IPS-NIHi7 (cell line): ENCODE data around the gene SLCO2A1.

Source experiments
- DNase-seq: peaks from one replicate; pipeline ENCODE4 v3.0.0; 2012; ENCODE audit warnings: mixed read lengths; ENCODE audit errors: extremely low spot score

Gene SLCO2A1

DNA sequence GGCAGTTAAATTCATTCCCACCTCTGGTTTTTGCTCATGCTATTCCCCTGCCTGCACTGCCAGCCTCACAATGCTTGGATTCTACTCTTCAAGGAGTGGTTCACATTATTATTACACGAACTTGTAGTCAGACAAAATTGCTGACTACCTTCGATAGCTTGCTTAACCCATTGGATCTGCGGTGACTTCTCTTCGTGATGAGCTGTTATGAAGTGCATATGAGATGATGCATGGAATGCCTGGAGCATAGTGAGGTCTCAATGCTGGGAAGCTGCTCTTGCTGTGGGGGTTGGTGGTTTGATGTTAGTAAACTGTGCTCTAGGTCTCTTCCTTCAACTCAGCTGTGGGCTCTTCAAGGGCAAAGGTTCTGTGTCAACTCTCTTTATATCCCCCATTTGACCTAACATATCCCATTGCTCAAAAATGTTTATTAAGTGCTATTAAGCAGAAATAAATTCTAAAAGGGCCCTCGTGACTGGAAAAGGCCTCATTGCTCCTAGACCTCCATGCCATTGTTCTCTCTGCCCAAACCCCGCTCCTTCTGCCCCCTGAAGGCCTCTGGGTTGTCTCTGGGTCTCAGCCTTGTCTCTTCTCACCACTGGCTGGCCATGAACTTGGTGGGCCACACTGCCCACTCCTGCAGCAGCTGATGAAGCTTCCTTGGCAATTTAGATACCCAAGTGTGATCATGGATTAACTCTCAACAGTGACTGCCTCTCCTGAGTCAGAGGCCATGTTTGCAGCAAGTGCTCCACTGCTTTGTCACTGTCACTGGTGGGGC, 4.5 kb upstream of the SLCO2A1 start:
- DNase-seq: no peak

DNA sequence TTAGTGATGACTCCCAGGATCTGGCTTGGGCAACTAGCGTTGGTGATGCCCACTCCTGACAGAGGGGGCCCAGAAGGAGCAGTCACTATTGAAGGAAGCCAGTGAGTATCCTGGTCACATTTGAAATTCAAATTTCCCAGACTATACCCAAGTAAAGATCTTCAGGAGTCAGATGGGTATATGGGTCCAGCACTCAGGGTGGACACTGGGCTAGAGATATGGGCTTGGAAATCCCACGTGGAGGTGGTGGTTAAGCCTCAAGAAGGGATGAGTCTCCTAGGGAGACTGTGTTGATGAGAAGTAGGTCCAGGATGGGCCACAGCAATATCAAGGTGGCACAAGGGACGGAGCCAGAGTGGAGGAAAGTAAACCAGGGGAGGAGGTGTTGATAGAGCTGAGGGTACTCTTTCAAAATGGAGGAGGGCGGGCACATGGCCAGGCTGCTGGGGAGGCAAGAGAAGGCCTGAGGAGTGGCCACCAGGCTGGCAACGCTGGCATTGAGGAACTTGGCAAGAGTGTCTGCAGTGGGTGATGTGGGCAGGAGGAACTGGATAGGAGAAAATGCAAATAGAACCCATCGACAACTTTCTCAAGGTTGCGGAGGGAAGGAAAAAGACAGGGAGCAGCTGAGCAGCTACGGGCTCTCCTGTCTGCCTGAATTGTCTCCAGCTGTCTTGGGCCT, 3.7 kb upstream of the SLCO2A1 start:
- no peak for DNase-seq

DNA sequence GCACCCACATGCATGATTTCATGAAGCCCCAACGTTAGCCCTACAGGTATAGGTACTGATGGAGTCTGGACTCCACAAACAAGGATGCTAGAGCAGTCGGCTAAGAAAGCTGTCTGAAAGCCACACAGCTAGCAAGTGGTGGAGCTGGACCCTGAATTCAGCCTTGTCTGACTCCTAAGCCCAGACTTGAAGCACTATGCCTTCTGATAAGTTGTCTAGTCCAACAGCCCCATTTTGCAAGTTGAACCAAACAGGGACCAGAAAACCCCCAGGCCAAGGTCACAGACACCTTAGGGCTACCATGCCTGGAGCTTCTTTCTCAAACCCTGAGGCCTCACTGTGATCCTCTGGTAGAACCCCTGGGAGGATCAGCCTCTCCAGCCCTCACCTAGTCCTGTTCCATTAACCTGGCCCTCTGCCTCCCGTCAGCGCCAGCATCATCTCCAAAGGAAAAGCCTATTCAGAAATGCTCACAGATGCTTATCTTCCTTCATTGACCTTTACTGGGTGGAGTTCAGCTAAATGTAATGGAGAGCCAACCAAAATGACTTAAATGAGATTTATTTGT, 1.7 kb upstream of the SLCO2A1 start:
- DNase-seq: no peak

DNA sequence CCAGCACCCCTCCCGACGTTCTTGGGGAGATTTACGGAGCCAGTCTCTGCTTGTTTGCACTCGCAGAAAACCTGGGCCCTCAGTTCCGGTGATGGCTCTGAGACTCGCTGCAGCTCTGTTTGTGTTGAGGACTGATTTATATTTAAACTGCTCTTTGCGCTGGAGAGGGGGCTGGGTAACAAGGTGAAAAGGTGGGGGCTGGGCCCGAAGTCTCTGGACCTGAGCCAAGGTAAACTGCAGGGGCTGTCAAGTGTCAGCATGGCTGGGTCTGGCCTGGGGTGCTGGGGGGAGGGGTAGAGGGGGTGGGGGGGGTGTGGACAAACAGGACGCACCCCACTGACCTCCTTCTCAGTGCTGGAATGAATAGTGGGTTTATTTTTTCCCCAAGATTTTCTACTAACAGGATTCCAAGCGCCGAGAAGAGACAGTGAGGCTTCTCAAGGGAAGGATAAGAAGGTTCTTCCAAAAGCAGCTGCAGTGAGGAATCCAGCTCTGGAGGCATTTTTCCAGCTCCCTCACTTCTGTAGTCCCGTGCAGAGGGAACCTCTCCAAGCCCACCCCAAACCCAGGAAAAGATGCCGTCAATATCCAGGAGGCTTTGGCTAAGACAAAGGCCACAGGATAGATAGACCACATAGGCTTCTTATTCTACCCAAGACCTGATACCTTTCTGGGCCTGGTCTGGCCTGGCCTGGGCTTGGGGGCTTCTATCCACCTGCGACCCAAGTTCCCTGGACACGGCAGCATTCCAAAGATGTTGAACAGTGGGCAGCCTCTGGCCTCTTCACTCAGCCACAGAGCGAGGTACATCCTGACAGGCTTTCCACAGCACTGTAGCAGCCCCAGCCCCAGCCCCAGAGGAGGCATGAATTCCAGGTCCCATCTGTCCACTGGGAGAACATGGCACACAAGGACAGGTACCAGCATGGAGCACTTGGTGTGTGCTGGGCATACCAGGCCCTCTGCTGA, 938 bp upstream of the SLCO2A1 start:
- peak; percentile 41 for DNase-seq

DNA sequence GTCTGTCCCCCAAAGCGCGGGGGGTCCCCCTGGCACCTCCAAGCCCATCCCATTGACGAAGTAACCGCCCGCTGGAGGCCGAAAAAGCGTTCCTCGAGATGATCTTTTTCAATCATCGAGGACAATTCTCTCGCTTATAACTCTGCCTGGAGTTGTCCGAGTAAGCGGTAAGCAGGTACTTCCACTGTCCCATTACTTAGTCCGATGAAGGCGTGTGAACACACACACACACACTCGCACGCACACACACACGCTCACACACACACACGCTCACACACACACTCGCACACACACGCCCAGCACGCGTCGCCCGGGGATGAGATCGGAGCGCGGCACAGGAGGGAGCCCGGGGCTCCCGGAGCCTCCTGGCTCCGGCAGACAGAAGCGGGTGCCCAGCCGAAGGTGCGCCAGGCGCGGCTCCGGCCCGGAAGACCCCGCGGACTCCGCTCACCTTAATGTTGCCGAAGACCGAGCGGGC, 430 bp downstream of the SLCO2A1 start:
- DNase-seq: no peak

DNA sequence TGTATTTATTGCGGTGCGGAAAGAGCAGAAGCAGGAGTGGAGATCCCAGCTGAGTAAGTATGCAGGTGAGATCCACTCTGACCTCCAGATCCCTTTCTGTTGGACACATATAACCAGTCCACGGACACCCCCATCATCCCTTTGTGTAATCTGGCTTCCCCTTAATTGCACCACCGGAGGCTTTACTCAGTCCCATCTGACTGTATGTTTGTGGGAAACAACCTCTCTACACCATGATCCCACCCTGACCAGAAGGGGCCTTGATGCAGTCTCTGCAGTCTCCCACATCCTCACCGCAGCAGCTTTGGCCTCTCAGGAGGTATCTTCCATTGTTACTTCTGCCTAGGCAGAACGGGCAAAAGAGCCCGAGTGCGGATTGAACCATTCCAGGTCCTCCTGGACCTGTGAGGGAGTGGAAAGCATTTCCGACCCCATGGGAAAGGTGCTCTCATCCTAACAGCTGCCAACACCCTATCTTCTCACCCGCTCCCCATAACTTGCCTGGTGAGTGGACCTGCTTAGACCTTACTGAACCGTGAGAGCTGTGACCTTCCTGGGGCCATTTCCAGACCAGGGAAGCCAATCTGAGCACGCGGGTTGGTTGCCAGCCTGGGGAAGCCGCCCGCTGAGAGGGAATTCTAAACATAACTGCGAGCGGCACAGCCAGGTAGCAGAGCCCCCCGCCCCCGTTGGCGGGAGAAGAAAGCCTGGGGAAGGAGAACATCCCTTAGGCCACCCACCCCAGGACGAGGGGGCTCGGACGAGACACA, 1.1 kb downstream of the SLCO2A1 start:
- DNase-seq: peak; percentile 38

DNA sequence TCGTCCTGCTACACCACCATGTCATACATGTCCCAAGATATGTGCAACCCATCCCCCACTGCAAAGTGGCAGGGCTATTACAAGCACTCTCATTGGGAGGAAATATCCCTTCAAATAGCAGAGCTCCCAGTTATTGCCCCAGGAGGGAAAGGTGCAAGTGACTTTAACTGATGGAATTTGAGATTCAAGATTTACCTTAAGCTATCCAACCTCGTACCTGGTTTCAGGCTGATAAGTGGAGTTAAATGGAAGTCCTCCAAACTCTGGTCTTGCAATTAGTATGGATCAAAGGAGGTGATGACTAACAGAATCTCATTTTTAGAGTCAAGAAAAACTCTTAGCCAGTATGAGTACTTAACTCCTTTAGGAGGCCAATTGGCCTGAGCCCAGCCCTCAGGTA, 2.1 kb downstream of the SLCO2A1 start:
- no peak for DNase-seq

DNA sequence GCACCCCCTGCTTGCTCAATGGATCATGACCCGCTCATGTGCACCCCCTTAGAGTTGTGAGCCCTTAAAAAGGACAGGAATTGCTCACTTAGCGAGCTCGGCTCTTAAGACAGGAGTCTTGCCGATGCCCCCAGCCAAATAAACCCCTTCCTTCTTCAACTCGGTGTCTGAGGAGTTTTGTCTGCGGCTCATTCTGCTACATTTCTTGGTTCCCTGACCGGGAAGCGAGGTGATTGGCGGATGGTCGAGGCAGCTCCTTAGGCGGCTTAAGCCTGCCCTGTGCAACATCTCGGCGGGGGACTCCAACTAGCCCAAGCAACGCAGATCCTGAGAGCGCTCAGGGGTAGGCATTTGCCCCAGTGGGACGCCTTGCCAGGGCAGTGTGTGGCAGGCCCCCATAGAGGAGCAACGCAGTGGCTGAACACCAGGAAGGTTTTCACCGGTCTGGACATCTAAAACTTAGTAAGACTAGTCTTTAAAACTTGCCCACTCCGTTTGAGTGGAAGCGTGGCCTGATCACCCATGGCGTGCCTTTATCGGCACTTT, 9.5 kb downstream of the SLCO2A1 start:
- no peak for DNase-seq

DNA sequence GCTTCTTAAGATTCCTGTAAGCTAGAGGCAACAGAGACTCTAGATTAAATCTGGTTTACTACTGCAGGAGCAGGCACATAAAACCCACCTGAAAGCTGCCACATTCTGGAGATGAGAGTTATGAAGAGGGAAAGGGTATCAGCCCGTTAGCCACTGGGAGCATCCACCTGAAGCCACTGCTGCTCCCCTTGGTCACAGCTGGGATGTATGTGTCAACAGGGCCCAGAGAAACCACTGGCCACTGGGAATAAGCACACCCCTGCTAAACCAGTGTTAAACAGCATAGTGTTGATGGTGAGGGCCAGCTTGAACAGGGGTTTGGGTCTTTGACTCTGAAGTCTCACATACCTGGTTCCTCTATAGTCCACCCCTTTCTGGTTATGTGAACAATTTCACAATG, 10.9 kb downstream of the SLCO2A1 start:
- peak; percentile 4 for DNase-seq

DNA sequence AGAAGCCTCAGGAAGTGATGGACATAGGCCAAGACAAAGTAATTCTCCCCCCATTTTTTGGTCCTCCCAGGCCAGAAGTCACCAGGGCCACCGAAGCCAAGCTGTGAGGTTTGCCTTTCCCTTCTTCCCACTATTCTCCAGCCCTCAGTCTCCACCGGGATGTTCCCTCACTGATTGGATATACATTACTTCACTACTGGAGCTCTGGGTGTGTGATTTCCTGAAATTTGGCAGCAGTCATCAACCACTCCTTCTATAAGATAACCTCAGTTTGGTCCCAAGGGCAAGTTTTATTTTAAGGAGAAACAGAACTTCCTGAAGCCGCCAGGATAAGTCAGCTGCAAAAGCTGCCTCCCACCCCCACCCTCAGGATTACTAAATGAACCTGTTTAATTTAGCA, 11.3 kb downstream of the SLCO2A1 start:
- DNase-seq: no peak

DNA sequence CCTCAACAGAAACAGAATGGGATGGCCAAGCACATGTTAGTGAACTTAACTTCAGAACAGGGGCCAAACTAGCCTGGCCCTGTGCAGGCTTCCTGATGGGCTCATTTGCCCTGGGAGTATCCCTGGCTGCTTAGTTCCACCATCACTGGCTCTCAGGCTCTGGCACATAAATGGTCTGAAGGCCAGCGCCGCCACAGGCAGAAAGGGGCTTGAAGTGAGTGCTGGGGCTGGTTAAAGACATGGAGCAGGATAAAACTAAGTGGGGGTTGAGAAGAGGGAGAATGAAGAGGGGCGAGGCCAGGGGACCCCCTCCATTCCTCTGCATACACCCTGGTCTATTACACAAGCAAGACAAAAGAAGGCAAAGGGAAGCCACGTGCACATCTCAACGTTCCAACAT, 12.2 kb downstream of the SLCO2A1 start:
- DNase-seq: no peak

DNA sequence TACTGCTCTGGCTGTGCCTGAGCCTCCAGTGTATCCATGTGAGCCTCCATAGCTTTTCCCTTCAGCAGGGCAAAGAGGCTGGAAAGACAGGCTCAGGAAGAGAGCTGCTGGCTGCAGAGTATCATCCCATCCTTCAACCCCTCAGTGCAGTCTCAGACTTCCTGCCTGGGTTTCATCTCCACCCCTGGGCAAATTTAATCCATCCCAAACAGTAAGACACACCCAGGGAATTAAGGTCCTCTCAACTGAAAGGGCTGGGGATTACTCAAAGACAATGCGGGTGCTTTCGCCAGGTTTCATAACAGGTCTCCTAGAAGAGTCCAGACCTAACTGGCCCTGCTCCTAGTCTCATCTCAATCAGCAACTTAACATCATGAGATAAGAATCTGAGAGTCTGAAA, 15.5 kb downstream of the SLCO2A1 start:
- DNase-seq: no peak

DNA sequence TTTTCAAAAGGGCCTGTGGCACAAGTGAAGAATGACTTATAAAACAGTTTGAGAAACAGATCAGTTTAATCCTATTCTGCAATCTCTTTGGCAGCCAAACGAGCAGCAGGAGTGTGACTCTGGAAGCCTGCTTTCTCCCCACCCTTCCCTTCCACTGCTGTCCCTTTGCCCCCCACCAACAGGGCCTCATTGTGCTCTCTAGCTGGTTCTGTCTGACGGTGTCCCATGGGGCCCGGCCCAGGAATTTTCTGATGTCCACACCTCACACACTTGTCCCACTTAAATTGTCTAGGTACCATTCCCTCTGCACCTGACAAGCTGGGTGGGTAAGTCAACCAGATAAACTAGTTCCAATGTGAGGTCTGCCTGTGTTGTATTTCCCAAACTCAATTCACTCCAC, 16.4 kb downstream of the SLCO2A1 start:
- DNase-seq: no peak

DNA sequence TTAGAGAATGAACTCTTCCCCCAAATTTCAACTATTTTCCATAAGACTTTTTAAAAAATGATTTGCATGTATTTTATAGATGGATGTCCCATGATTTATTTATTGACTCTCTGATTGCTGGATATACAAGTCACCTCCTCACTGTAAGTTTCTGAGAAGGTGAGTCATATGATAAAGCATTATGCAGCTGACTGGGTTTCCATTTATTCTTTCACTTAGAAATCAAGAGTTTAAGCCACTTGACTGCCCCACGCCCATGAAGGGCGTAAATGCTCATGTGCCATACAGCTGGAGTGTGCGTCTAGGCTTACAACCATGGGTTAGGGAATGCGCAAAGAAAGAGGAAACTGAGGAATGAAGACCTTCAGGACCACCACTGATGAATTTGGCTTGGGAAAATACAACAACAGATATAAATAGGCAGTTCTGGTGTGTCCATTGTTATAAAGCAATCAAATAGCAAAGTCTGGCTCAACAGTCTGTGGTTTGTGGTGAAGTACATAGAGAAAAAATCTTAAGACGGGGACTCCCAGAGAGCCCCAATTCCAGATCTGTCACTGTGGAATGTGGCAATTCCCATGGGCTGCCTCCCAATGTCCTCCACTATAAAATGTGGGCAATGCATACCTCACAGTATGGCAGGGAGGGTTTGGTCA, 20.3 kb downstream of the SLCO2A1 start:
- DNase-seq: no peak

DNA sequence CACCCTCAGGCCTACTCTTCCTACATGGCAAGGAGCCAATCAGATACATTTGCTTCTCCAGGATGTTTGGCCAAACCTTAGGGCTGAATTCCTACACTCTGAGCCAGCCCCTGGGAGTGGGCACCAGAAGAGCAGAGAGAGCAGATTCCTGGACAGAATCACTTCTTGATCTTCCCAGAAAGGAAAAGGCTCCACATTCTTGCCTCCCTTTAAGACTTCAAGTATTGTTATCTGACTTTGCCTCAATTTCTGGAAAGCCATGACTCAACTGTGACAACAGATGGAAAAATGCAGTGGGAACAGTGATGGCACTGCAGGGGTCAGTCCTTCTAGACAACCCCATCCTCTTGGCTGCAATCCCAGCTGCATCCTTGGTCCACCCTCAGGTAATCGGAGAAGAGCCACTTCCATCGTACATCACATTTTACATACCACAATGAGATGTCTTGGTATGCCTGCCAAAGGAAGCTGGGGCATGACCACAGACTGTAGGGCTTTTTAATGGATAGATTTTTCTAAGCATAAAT, 21.0 kb downstream of the SLCO2A1 start:
- no peak for DNase-seq

DNA sequence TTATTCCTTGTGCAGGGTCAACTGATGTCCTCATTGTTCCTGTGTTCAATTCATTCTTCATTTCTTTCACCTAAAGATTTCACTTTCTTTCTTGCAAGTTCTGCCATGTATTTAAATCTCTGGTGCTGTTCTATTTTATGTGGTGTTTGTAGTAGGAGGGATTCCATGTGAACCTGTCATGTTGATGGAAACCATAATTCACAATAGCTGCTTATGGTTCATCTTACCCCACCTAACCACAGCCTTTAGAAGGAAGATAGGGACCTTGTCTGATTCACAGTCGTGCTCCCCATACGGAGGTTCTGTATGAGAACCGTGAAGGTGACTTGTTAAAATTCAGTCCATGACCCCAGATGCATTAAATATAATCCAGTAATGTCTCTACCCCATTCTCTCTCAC, 21.9 kb downstream of the SLCO2A1 start:
- no peak for DNase-seq

DNA sequence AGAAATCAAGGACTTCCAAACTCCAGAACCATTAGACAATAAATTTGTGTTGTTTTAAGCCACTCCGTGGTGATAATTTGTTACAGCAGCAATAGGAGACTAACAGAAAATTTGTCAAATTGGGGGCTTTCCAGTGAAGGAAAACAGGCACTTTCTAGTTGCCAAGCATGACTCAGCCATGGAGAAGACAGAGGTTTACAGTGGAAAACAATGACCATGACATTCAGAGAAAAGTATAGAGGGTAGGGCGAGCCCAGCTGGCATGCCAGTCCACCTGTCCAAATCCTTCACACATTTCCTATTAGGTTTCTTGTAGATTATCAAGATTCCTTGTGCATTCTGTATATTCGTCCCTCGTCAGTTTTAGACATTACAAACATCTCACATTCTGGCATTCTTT, 24.9 kb downstream of the SLCO2A1 start:
- DNase-seq: no peak

DNA sequence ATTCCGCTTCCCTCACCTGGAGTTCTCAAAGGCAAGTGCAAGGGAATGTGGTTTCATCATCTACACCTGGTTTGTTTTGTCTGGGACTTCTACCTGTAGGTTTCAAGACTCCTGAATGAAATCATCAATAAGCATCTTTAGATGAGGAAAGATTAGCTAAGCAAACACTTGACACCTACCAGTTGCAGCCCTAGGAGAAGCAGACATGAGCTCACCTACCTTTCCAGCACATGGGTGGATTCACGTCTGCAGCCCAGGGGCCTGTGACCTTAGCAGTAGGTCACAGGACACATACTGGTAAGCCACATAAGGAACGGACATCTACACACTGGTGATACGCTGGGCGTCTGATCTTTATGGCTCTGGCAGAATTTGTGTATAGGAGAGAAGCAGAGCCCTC, 26.7 kb downstream of the SLCO2A1 start:
- DNase-seq: no peak

DNA sequence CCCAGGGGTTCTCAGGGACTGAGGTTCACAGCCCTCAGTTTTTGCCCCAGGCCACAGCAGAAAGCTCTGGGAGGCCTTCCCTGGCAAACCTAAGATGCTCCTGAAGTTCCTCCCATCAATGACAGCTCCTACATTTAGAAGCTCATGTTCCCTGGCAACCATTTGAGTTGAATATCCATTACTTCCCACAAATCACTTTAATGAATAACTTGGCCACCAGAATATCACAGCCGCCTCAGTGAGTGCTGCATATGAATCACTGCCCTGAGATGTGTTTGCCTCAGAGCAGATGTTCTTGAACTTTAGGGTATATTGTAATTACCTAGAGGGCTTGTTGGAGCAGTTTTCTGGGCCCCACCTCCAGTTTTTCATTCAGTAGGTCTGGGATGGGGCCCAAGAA, 27.4 kb downstream of the SLCO2A1 start:
- DNase-seq: no peak

DNA sequence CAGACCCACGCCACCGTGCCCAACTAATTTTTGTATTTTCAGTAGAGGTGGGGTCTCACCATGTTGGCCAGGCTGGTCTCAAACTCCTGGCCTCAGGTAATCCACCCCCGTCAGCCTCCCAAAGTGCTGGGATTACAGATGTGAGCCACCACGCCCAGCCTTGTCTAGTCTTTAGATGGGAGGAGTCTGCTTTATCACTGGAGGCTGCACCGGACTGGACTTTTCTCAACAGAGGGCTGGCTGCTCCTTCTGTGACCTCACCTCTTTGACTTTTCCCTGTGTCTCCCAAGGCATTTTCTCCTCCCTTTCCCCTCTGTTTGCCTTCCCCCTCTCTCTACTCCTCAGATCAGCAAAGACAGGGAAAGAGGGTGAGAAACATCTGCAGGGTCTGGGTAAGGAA, 28.5 kb downstream of the SLCO2A1 start:
- DNase-seq: no peak
